Activated CD8-positive, alpha-beta memory T cell treated with anti-CD3 and anti-CD28 coated beads, Interleukin-2, amount 50 U/mL, for 24 hours (primary cell): Measurements from ENCODE around the gene EVX1.

Source experiments
- DNase-seq: peaks from one replicate; pipeline ENCODE4 v3.0.0-alpha.2; 2020; ENCODE audit errors: extremely low read depth

Gene EVX1

DNA sequence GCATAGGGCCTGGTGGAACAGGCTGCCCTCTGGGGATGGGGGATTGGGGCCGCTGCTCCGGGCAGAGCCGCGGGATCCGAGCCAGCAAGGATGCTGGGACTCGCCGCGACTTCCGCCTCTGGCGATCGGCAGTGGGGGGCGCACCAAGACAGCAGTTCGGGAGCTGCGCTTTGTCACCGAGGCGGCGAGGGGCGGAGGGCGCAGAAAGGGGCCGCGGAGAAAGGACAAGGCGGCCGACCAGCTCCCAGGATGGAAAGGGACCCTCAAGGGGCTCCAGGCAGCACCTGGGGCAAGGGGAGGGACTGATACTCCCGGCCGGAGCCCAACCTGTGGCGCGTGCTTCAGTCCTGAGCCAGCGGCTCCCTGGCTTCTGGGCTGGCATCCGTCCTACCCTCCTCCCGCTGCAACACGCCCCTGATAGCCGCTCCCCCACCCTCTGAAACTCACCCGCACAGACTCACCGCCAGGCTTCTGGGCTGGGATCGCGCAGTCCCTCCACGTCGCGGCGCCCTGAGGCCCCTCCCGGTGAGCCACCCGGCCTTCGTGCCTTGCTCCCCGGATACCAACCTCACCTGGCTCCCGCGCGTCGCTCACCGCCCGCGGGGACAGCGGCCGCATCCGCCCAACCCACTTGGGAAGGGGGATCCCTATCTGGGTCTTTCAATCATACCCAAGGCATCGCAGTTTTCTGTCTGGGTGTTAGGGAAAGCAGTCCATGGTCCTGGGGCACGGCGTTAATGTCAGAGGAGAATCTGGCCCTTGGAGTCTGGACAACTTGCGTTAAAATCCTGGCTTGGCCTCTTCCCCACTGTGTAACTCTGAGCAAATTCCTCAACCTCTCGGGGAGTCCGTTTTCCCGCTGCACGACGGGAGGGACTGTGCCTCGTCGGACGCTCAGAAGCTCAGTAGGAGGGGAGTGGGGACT is 7.0 kb upstream of the EVX1 start:
- DNase-seq: no peak

DNA sequence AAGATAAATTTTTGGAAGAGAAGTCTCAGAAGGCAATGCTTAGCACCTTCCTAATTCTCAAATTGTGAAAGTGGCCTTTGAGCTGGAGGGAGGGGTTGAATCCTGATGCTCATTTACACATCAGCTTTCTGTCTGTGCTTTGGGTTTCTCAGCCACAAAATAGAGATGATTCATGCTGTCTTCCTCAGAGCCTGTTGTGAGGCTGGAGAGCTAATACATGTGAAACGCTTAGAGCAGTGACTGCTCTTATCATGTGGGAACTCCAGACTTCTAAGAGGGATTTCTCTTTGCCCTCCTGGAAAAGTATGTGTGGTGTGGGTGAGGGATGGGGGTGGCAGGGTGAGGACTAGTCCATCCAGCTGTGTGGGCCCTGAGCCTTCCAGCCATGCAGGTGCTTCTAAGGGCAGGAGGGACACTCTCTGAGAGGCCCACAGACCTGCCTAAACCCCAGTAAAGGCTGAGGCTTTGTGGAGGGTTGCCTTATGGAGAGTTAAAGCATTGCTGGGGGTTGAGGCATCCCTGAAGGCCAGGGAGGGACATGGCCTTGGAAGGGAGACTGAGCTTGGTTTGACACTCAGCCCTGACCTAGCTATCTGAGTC is 4.8 kb upstream of the EVX1 start:
- DNase-seq: no peak

- no peak for DNase-seq
Measured at GRCh38 chr7:27238979-27239386, 3.6 kb upstream of the EVX1 start.

- DNase-seq: no peak
Measured at GRCh38 chr7:27239387-27240014, 3.1 kb upstream of the EVX1 start.

- DNase-seq: no peak
Measured at GRCh38 chr7:27240015-27240731, 2.4 kb upstream of the EVX1 start.

- no peak for DNase-seq
Measured at GRCh38 chr7:27241189-27242056, 1.2 kb upstream of the EVX1 start.

DNA sequence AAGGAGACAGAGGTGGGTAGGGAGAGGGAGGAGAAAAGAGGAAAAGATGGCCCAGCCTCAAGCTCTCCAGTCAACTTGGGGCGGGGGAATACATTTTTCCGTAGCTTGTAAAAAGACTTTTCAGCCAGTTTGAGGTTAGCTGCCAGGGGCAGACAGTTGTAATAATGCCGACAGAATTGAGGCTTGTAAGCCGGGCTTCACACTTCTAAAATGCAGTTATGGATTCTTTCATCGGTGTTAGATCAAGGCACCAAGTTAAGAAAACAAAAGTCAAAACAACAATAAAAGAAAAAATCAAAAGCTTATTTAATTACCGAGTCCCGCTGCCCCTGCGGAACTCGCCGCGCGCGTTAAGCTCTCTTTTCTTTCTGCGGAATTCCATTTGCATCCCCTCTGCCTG is 448 bp upstream of the EVX1 start:
- no peak for DNase-seq

DNA sequence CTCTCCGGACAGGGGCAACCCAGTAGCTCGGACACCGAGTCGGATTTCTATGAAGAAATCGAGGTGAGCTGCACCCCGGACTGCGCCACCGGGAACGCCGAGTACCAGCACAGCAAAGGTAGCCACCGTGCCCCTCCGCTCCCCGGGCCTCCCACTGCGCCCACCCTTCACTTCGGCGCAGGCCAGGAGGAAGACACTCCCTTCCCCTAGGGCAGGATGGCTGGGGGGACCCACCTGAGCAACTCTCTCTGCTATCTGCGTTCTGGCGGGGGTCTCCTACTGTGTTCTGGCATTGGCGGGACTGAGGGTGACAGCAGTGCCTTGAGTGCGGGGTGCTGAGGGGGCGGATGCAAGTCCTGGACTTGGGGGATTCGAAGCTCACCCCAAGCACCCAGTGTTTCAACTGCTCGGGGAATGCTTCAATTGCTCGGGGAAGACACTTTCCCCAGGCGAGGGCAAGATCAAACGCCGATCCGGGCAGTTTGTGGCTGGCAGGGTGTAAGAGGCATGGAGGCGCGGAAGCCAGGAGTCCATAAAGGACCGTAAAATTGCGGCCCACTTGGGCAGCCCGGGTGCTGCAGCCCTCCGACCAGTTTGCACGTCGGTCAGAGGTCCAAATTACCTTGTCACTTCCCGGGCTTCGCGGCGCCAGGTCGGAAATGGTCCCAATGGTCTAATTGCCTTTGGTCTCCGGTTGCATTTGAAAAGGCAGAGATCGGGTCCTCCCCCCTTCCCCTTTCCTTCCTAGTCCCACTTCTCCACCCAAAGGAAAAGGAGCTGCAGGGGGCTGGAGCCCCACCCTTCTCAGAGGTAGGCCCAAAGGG is 950 bp downstream of the EVX1 start:
- no peak for DNase-seq

GRCh38 chr7:27244488-27245123 is 2.0 kb downstream of the EVX1 start:
- no peak for DNase-seq

DNA sequence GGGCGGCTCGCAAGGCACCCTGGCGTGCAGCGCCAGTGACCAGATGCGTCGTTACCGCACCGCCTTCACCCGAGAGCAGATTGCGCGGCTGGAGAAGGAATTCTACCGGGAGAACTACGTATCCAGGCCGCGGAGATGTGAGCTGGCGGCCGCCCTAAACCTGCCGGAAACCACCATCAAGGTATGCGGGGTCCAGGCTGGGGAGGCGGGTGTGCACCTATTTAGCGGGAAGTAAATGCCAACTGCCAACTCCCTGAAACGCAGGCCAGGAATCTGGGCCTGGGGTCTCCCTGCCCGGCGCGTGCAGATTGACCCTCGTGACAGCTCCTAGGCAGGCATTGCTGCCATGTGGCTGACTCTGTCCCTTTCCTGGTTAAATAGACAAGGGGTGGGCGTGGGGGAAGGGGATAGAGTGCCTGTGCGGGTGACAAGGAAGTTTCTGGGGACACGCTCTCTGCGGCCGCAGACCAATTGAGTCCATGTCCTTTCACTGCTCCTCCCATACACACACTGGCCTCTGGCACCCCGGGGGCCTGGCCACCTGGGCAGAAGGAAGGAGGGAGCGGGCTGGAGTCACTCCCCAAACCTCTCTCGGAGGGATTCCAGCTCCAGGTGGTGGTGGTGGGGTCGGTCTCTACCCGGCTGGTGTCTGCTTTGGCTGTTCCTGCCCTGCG is 2.7 kb downstream of the EVX1 start:
- DNase-seq: no peak

- DNase-seq: no peak
Measured at GRCh38 chr7:27245798-27246691, 3.4 kb downstream of the EVX1 start.

DNA sequence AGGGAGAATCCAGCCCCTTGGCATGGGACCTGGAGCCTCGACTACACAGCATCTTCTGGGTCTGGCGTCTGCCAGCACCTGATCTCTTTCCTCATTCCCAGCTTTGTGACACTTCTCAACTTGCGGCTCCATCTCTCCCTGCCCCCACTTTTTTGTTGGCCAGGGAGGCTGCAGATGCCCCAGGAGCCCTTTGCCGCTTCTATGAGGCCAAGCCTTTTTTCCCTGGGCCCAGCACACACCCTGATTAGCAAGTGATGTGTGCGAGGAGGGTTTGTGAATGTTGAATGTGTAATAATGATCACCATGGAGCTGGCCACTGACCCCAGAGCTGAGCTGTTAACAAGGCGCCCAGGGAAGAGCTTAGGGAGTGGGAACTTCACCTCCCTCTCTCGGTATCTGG is 4.4 kb downstream of the EVX1 start:
- no peak for DNase-seq

DNA sequence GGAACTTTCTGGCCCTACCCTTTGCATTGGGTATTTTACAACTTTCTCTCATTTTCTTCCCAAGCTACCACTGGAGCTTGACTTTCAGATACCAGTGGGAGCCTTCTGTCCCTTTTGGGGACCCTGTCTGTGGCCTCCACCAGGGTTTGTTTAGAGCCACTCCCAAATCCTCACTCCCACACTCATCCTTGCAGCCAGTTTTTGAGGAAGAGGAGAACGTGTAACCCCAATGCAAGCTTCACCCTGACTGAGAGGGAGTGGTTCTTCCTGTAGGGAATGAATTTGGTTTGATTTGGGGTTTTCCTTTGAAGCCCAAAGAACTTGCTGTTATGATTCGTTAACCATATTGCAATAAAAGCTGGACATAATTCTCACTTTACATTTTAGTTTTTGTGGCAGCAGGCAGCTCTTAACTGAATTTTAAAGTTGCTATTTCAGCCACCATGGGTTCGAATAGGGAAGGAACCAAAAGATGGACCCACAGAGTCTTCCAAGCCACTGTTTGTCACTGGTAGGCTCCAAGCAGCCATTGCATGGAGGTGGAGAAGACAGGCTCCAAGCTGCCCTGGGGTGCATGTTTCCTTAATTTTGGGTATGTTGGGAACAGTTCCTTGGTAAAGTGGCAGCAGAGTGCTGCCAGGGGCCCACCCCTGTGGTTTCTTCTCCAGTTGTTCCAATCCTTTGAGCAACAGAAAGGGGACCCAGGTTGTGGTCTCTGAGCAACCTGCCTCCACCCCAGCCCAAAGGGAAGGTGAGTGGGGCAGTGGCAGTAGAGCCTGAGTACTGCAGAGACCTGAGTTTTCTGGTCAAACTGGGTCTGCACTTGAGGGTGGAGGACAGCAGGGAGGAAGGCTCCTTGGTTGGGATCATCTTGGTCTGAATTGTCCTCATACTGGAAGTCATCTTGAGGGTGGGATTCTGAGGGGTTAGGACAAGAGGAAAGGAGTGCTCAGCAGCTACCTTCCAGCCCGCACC is 5.1 kb downstream of the EVX1 start:
- no peak for DNase-seq

GRCh38 chr7:27248427-27248806 is 5.8 kb downstream of the EVX1 start:
- DNase-seq: no peak

DNA sequence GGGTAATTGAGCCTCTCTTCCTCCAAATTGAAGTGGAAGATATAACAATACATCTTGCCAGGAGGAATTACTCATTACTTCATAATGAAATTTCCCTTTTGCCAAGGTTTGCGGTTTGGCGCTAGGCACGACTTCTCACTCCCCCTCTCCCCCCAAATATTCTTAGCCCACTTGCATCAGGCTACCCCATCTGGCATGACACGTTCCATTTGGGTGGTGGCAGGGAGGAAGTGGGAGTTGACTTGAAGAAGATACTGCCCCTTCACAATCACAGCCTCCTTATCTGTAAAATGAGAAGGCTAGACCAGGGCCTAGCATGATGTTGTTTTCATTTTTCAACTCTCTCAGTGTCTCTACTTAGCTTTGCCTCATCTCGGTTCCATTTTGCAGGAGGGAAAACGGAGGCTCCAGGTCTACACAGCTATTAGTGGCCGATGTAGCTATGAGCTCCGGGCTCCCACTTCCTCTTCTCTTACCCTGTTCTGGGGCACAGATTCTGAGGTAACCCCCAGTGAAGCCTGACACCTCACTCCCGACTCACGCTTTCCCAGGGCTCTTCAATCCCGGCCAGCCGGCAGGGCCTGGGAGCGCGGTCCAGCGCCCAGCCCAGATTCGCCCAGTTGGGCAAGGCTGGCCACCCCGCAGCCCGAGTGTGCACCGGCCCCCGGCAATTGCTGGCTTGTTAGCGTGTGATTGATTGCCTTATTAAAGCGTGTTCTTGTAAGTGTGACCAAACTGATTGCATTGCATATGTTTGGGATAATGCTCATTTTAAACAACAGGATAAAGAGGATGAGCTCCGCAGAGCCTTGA is 6.5 kb downstream of the EVX1 start:
- no peak for DNase-seq
